GM18867 (cell line): ENCODE data around the gene MSI2.
"Not testable (repeated sequence)": the region's sequence is repeated elsewhere in the genome, so short reads cannot be mapped to it uniquely, and the experiment has no call there.

Experiments
- ATAC-seq: cut with Tn5 transposase; IDR thresholded peaks from one replicate; pipeline ENCODE4 v1.9.1; 2021; ENCODE audit warnings: mild to moderate bottlenecking, moderate library complexity; ENCODE audit not compliant: unreplicated experiment

Gene MSI2

GRCh38 chr17:57490890-57491289 lies 234.6 kb downstream of the MSI2 start:
- no peak for ATAC-seq

- ATAC-seq: no peak
Measured at GRCh38 chr17:57493171-57493570, 236.8 kb downstream of the MSI2 start.

- no peak for ATAC-seq
Measured at GRCh38 chr17:57493625-57494024, 237.3 kb downstream of the MSI2 start.

- no peak for ATAC-seq
Measured at GRCh38 chr17:57494443-57494842, 238.1 kb downstream of the MSI2 start.

- ATAC-seq: no peak
Measured at GRCh38 chr17:57495771-57496170, 239.4 kb downstream of the MSI2 start.

- no peak for ATAC-seq
Measured at GRCh38 chr17:57496382-57496781, 240.1 kb downstream of the MSI2 start.

GRCh38 chr17:57498443-57498842 lies 242.1 kb downstream of the MSI2 start:
- ATAC-seq: no peak

- not testable (repeated sequence) for ATAC-seq
Measured at GRCh38 chr17:57499221-57499620, 242.9 kb downstream of the MSI2 start.

GRCh38 chr17:57499648-57500049 lies 243.3 kb downstream of the MSI2 start:
- no peak for ATAC-seq

- ATAC-seq: no peak
Measured at GRCh38 chr17:57501016-57501415, 244.7 kb downstream of the MSI2 start.

GRCh38 chr17:57502022-57502421 lies 245.7 kb downstream of the MSI2 start:
- no peak for ATAC-seq

- no peak for ATAC-seq
Measured at GRCh38 chr17:57502811-57503241, 246.5 kb downstream of the MSI2 start.

- no peak for ATAC-seq
Measured at GRCh38 chr17:57504208-57504607, 247.9 kb downstream of the MSI2 start.

- no peak for ATAC-seq
Measured at GRCh38 chr17:57505841-57506773, 249.8 kb downstream of the MSI2 start.

GRCh38 chr17:57506774-57507127 lies 250.4 kb downstream of the MSI2 start:
- no peak for ATAC-seq

GRCh38 chr17:57507828-57508227 lies 251.5 kb downstream of the MSI2 start:
- ATAC-seq: no peak

GRCh38 chr17:57508671-57509070 lies 252.3 kb downstream of the MSI2 start:
- ATAC-seq: no peak

- no peak for ATAC-seq
Measured at GRCh38 chr17:57511475-57512123, 255.3 kb downstream of the MSI2 start.

- ATAC-seq: no peak
Measured at GRCh38 chr17:57512258-57512657, 255.9 kb downstream of the MSI2 start.

- no peak for ATAC-seq
Measured at GRCh38 chr17:57512691-57513090, 256.4 kb downstream of the MSI2 start.

- ATAC-seq: no peak
Measured at GRCh38 chr17:57513569-57513968, 257.2 kb downstream of the MSI2 start.

GRCh38 chr17:57514614-57515013 lies 258.3 kb downstream of the MSI2 start:
- ATAC-seq: no peak
